Measurements from ENCODE around the gene ZNF79.

The ZNF79 gene

DNA sequence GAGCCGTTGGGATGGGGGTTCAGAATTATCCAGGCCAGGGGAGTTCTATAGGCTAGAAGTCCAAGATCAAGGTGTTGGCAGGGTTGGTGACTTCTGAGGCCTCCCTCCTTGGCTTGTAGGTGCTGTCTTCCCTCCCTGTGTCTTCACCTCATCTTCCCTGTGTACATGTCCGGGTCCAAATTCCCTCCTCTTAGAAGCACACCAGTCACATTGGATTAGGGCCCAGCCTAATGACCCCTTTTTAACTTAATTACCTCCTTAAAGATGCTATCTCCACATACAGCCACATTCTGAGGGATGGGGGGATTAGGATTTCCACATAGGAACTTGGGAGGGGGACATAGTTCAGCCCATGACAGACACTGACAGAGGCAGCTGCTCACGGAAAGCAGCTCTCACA lies 39.2 kb downstream of the ZNF79 start:
- TF ChIP-seq TEAD4 (IDR thresholded peaks at IDR 0.05), result no peak
- TF ChIP-seq CREB1 (IDR thresholded peaks at IDR 0.05; ENCODE audit: low read depth), result no peak
- TF ChIP-seq NFIC (IDR thresholded peaks at IDR 0.05), result no peak
- TF ChIP-seq REST (IDR thresholded peaks at IDR 0.05; ENCODE audit: low read depth), result no peak
- TF ChIP-seq TAF1 (IDR thresholded peaks at IDR 0.05; ENCODE audit: low read depth), result no peak
- TF ChIP-seq RAD21 (IDR thresholded peaks at IDR 0.05; ENCODE audit: low read depth), result no peak
- TF ChIP-seq TCF12 (IDR thresholded peaks at IDR 0.05; ENCODE audit: low read depth), result no peak
- no peak for TF ChIP-seq ZBTB7A (IDR thresholded peaks at IDR 0.05; ENCODE audit: low read depth)
- TF ChIP-seq, protein P1, sequence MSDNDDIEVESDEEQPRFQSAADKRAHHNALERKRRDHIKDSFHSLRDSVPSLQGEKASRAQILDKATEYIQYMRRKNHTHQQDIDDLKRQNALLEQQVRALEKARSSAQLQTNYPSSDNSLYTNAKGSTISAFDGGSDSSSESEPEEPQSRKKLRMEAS (IDR thresholded peaks at IDR 0.05), result no peak
- TF ChIP-seq EP300 (IDR thresholded peaks at IDR 0.05; ENCODE audit: borderline replicate concordance), result no peak
- no peak for TF ChIP-seq YY1 (IDR thresholded peaks at IDR 0.05; ENCODE audit: low read depth)
- no peak for TF ChIP-seq EGR1 (IDR thresholded peaks at IDR 0.05)
- TF ChIP-seq CEBPB (IDR thresholded peaks at IDR 0.05), result no peak

DNA sequence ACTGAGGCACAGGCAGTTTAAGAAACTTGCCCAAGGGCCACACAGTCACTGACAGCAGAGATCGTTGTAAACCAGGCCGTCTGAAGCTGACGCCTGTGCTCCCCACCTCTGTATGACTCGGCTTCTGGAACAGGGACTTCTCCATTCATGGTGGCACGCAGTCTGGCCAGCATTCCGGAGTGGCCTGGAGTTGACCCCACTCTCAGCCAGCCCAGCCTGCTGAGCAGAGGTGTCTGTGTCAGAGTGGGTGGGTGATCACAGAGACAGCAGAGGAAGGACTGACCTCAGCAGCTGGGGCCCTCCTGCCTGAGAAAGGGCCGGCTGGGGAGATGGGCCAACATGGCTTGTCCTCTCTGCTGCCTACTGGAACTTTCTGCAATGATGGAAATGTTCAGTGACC lies 39.7 kb downstream of the ZNF79 start:
- TF ChIP-seq REST (IDR thresholded peaks at IDR 0.05; ENCODE audit: low read depth) (no peak), YY1 (IDR thresholded peaks at IDR 0.05; ENCODE audit: low read depth) (no peak), RAD21 (IDR thresholded peaks at IDR 0.05; ENCODE audit: low read depth) (no peak), CREB1 (IDR thresholded peaks at IDR 0.05; ENCODE audit: low read depth) (no peak), TEAD4 (IDR thresholded peaks at IDR 0.05) (no peak), EGR1 (IDR thresholded peaks at IDR 0.05) (no peak), USF1 (IDR thresholded peaks at IDR 0.05) (no peak), TCF12 (IDR thresholded peaks at IDR 0.05; ENCODE audit: low read depth) (no peak), ZBTB7A (IDR thresholded peaks at IDR 0.05; ENCODE audit: low read depth) (no peak), NFIC (IDR thresholded peaks at IDR 0.05) (no peak), TAF1 (IDR thresholded peaks at IDR 0.05; ENCODE audit: low read depth) (no peak), FOXM1 (IDR thresholded peaks at IDR 0.05; ENCODE audit: borderline replicate concordance, low read depth) (no peak), CEBPB (IDR thresholded peaks at IDR 0.05) (no peak), EP300 (IDR thresholded peaks at IDR 0.05; ENCODE audit: borderline replicate concordance) (no peak)
- TF ChIP-seq, protein P1 (IDR thresholded peaks at IDR 0.05), result no peak

GRCh38 chr9:127467621-127468020 lies 43.4 kb downstream of the ZNF79 start:
- TF ChIP-seq USF1 (IDR thresholded peaks at IDR 0.05) (no peak), CREB1 (IDR thresholded peaks at IDR 0.05; ENCODE audit: low read depth) (no peak), REST (IDR thresholded peaks at IDR 0.05; ENCODE audit: low read depth) (no peak), RAD21 (IDR thresholded peaks at IDR 0.05; ENCODE audit: low read depth) (no peak), NFIC (IDR thresholded peaks at IDR 0.05) (no peak), CEBPB (IDR thresholded peaks at IDR 0.05) (no peak), FOXM1 (IDR thresholded peaks at IDR 0.05; ENCODE audit: borderline replicate concordance, low read depth) (no peak), TAF1 (IDR thresholded peaks at IDR 0.05; ENCODE audit: low read depth) (no peak)

DNA sequence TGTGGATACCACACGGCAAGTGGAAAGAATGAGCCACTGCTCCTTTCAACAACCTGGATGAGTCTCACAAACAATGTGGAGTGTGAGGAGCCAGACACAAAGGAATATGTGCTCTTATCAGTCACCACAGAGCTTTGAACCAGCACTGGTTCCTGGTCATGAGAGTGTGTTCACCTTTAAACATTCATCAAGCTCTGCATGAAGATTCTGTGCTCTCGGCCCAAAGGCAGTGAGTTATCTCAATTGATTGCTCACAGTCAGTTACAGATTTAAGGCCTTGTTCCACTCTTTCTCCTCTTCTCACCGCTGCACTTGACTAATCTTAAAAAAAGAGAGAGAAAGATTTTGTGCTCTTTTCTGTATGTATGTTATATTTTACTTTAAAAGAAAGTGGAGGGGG lies 46.5 kb downstream of the ZNF79 start:
- no peak for TF ChIP-seq ZBTB7A (IDR thresholded peaks at IDR 0.05; ENCODE audit: low read depth)
- TF ChIP-seq, protein P1 (IDR thresholded peaks at IDR 0.05), result no peak

DNA sequence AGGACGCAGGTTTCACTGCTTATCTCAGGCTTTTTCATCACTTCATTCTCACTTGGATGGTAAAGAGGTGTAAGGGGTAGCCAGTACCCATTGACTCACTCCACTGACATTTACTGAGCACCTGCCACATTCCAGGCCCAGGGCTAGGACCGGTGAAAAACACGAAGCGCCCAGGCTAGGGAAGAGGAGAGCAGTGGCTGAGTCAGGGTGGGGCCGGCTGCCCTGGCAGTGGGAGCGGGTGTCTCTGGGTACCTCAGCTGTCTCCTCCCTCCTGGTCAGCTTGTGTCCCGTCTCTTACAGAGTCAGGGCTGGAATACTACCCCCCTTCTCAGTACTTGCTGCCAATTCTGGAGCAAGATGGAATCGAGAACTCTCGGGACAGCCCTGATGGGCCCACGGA lies 49.3 kb downstream of the ZNF79 start:
- no peak for TF ChIP-seq ZBTB7A (IDR thresholded peaks at IDR 0.05; ENCODE audit: low read depth)
- TF ChIP-seq EP300 (IDR thresholded peaks at IDR 0.05; ENCODE audit: borderline replicate concordance), result no peak
- TF ChIP-seq EGR1 (IDR thresholded peaks at IDR 0.05), result no peak
- TF ChIP-seq, protein P1 (IDR thresholded peaks at IDR 0.05), result no peak
- TF ChIP-seq CEBPB (IDR thresholded peaks at IDR 0.05), result no peak
- no peak for TF ChIP-seq REST (IDR thresholded peaks at IDR 0.05; ENCODE audit: low read depth)
- TF ChIP-seq FOXM1 (IDR thresholded peaks at IDR 0.05; ENCODE audit: borderline replicate concordance, low read depth), result no peak
- TF ChIP-seq TEAD4 (IDR thresholded peaks at IDR 0.05), result no peak
- TF ChIP-seq NFIC (IDR thresholded peaks at IDR 0.05), result no peak

Measured in Ishikawa (cell line).